Measurements from ENCODE around the gene PDE4A. TPM values are rescaled to one million over a fixed set of nuclear protein-coding genes. Genes with fewer than 3 reads are reported as not detected.

PDE4A gene
- total and polyA plus RNA-seq, 2 of the 13 experiments (the other 11 are each of a cell fraction or from before 2014, with no cell fraction given) = 1.1 to 4.1 TPM

GRCh38 chr19:10380313-10381102, 39.8 kb upstream of the PDE4A start, which contains the start of gene TYK2 (continued):
- TF ChIP-seq CSRNP2 (CRISPR knock-in tag; conservative IDR thresholded peaks at IDR 0.05; ENCODE audit: low read depth) (no peak), FOXP1 (IDR thresholded peaks at IDR 0.05) (no peak), FOXP1 (CRISPR knock-in tag; IDR thresholded peaks at IDR 0.05) (no peak), KAT7 (CRISPR knock-in tag; IDR thresholded peaks at IDR 0.05; ENCODE audit: borderline replicate concordance) (peak; percentile 80), ZKSCAN8 (CRISPR knock-in tag; IDR thresholded peaks at IDR 0.05; ENCODE audit: borderline replicate concordance) (peak; percentile 93; the same call in 1 of the 2 replicates), ZNF615 (CRISPR knock-in tag; IDR thresholded peaks at IDR 0.05; ENCODE audit: borderline replicate concordance) (no peak), TCF7L2 (IDR thresholded peaks at IDR 0.05; ENCODE audit: low read depth, low read length) (no peak), MTERF4 (CRISPR knock-in tag; IDR thresholded peaks at IDR 0.05) (no peak; the same call in 1 of the 2 replicates), ZNF205 (CRISPR knock-in tag; IDR thresholded peaks at IDR 0.05) (no peak), AFF4 (CRISPR knock-in tag; IDR thresholded peaks at IDR 0.05) (no peak), ZNF34 (CRISPR knock-in tag; IDR thresholded peaks at IDR 0.05; ENCODE audit: borderline replicate concordance) (no peak), ARNT (IDR thresholded peaks at IDR 0.05) (no peak), KAT8 (CRISPR knock-in tag; IDR thresholded peaks at IDR 0.05) (peak; percentile 98), CHD2 (IDR thresholded peaks at IDR 0.05; ENCODE audit: low read depth, low read length) (0 out of 2 replicates have a peak, but pooled peaks have one; percentile 10)
- TF ChIP-seq, protein P1, sequence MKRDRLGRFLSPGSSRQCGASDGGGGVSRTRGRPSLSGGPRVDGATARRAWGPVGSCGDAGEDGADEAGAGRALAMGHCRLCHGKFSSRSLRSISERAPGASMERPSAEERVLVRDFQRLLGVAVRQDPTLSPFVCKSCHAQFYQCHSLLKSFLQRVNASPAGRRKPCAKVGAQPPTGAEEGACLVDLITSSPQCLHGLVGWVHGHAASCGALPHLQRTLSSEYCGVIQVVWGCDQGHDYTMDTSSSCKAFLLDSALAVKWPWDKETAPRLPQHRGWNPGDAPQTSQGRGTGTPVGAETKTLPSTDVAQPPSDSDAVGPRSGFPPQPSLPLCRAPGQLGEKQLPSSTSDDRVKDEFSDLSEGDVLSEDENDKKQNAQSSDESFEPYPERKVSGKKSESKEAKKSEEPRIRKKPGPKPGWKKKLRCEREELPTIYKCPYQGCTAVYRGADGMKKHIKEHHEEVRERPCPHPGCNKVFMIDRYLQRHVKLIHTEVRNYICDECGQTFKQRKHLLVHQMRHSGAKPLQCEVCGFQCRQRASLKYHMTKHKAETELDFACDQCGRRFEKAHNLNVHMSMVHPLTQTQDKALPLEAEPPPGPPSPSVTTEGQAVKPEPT (CRISPR knock-in tag; IDR thresholded peaks at IDR 0.05; ENCODE audit: low read depth) = no peak; the same call in 1 of the 2 replicates
- TF ChIP-seq, protein P2, sequence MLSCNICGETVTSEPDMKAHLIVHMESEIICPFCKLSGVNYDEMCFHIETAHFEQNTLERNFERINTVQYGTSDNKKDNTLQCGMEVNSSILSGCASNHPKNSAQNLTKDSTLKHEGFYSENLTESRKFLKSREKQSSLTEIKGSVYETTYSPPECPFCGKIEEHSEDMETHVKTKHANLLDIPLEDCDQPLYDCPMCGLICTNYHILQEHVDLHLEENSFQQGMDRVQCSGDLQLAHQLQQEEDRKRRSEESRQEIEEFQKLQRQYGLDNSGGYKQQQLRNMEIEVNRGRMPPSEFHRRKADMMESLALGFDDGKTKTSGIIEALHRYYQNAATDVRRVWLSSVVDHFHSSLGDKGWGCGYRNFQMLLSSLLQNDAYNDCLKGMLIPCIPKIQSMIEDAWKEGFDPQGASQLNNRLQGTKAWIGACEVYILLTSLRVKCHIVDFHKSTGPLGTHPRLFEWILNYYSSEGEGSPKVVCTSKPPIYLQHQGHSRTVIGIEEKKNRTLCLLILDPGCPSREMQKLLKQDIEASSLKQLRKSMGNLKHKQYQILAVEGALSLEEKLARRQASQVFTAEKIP (CRISPR knock-in tag; IDR thresholded peaks at IDR 0.05; ENCODE audit: borderline replicate concordance) = no peak
- TF ChIP-seq, protein P3, sequence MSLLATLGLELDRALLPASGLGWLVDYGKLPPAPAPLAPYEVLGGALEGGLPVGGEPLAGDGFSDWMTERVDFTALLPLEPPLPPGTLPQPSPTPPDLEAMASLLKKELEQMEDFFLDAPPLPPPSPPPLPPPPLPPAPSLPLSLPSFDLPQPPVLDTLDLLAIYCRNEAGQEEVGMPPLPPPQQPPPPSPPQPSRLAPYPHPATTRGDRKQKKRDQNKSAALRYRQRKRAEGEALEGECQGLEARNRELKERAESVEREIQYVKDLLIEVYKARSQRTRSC (CRISPR knock-in tag; IDR thresholded peaks at IDR 0.05; ENCODE audit: low read depth) = no peak
- TF ChIP-seq, protein P4, sequence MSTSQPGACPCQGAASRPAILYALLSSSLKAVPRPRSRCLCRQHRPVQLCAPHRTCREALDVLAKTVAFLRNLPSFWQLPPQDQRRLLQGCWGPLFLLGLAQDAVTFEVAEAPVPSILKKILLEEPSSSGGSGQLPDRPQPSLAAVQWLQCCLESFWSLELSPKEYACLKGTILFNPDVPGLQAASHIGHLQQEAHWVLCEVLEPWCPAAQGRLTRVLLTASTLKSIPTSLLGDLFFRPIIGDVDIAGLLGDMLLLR (CRISPR knock-in tag; IDR thresholded peaks at IDR 0.05) = peak; percentile 79; the same call in 1 of the 2 replicates
